Erythroblast (primary cell): ENCODE data around the gene MEI1.

Experiments used
- GATA1 ChIP-seq: IDR thresholded peaks from 2 replicates; pipeline ENCODE4 v1.6.1; 2011; ENCODE audit warnings: low read depth, mild to moderate bottlenecking, control low read depth, low read length, moderate library complexity
- POLR2A ChIP-seq: IDR thresholded peaks from 2 replicates; pipeline ENCODE4 v1.6.1; 2011; ENCODE audit warnings: mild to moderate bottlenecking, low read length

DNA sequence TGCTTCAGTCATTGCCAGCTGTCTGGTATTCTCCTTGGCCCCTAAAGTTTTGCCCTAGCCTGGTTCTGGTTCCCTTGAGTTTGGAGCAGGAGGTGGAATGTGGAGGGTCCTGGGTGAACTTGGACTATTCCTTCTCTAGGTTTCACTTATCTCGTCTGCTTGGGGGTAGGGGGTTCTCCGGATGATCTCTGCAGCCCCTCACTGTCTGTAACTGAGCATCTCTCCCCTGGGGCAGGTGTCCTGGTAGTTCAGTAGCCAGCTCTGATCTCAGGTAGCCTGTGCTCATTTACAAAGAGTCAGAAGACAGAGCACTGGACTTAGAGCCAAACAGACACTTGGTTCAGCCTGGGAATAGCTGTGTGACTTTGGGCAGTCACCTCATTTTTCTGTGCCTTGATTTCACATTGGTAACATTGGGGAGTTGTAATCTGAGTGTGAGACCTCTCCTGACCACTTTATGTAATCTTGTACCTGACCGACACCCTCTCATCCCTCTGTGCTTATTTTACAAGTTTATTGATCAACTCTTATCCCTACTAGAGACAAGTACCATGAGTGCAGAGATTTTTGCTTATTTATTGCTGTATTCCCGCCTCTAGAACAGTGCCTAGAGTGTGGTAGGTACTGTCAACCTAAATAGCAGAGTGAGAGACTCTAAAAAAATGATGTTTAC, 102.0 kb downstream of the MEI1 start:
- TF ChIP-seq POLR2A: no peak
- no peak for TF ChIP-seq GATA1
